Spinal cord (tissue), 10 donors: ENCODE results near the gene CD2. TPM values are rescaled to one million over a fixed set of nuclear protein-coding genes. Genes with fewer than 3 reads are reported as not detected.
"Not testable (repeated sequence)": the region's sequence is repeated elsewhere in the genome, so short reads cannot be mapped to it uniquely, and the experiment has no call there.

ENCODE experiments used
- DNase-seq, 6 donors: peaks; one replicate each; pipeline versions ENCODE4 v3.0.0 to v3.0.0-alpha.2; 2013 to 2015; ENCODE audit warnings: low spot score in 6 of 6, low read depth in 4 of 6
- H3K27ac ChIP-seq: one replicate; pipeline ENCODE4 v1.5.1; 2013; ENCODE audit warnings: low read depth, low read length, control low read depth
- H3K27me3 ChIP-seq: one replicate; pipeline ENCODE4 v1.6.1; 2013; ENCODE audit warnings: low read length; ENCODE audit not compliant: control insufficient read depth, insufficient read depth
- H3K36me3 ChIP-seq: one replicate; pipeline ENCODE4 v1.6.1; 2013; ENCODE audit warnings: low read length; ENCODE audit not compliant: control insufficient read depth, insufficient read depth
- H3K4me1 ChIP-seq: one replicate; pipeline ENCODE4 v1.6.1; 2013; ENCODE audit warnings: low read length; ENCODE audit not compliant: control insufficient read depth, insufficient read depth
- H3K4me3 ChIP-seq: one replicate; pipeline ENCODE4 v1.5.1; 2013; ENCODE audit warnings: low read depth, low read length, control low read depth
- H3K9me3 ChIP-seq: one replicate; pipeline ENCODE4 v1.6.1; 2013; ENCODE audit warnings: low read length; ENCODE audit not compliant: control insufficient read depth, insufficient read depth
- WGBS: methylation state at CpG from one replicate; pipeline ENCODE4 v1.1.5; 2013; ENCODE audit warnings: missing lambda C conversion rate; ENCODE audit not compliant: insufficient coverage; 5-methylcytosine and 5-hydroxymethylcytosine counted together
- polyA plus RNA-seq, 2 donors: library from polyadenylated mRNA; unstranded; fragments of 120-200 nt; gene quantifications; one replicate each; pipeline ENCODE4 v1.2.1, GENCODE V29; 2013; ENCODE audit not compliant: insufficient read length in 2 of 2
- total RNA-seq, 2 donors: library from RNA; depleted of rRNA in 1 of 2; stranded (reverse); fragments of 120-200 nt in 1 of 2; fragments of >200 nt in 1 of 2; gene quantifications; one replicate each; pipeline versions ENCODE4 v1.2.3 to v1.2.4, GENCODE V29; 2013 to 2014
- donor health status: healthy.

Gene CD2
- total and polyA plus RNA-seq, 4 donors: not detected

DNA sequence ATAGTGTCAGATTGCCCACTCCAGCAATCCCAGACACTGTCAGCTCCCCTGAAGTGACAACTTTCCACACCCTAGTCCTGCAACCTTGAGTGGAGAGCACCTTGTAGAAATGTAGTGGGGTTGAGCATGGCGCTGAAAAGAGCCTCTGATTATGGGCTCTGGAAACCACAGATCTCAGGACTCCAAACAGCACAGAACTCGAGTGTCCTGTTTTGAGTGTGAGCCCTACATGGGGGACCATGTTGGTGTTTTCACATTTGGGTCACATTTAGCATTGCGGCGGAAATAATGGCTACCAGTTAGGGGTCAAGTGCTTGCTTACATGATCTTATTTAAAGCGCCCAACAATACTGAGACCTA lies 4.2 kb downstream of the CD2 start:
- H3K27me3 ChIP-seq, H3K27ac ChIP-seq, H3K9me3 ChIP-seq, DNase-seq, H3K4me1 ChIP-seq, H3K4me3 ChIP-seq, H3K36me3 ChIP-seq: not testable (repeated sequence)
- WGBS: 100% methylated on average over 2 of the region's 5 CpGs

DNA sequence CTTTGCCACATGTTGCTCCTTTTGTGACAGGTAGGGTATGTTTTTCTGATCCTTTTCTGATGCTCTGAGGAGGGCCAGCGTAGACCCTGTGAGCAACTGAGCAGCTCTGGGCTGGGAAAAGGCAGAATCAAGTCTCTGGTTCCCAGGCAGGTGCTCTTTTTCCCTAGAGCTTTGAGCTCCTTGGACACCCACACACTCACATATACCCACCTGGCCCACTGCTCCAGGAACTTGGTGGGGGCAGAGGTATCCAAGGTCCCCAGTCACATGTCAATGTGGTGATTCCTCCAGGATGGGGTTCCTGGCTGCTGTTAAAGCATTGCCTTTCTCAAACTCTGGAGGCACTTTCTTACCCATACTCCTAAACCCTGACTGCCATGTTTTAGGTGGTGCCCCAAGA lies 5.4 kb downstream of the CD2 start:
- no peaks in the 10 kb centered on the region for H3K9me3 ChIP-seq
- no peaks in the 10 kb centered on the region for H3K27me3 ChIP-seq
- H3K4me3 ChIP-seq: no peak overlapping the region
- peaks cover 8% of the 10 kb centered on the region for H3K4me1 ChIP-seq
- H3K27ac ChIP-seq: no peak overlapping the region
- no peaks in the 10 kb centered on the region for H3K36me3 ChIP-seq
- no peak for DNase-seq
- WGBS: 100% methylated on average over 1 of the region's 1 CpG

GRCh38 chr1:116760487-116760886 lies 6.3 kb downstream of the CD2 start:
- no peaks in the 10 kb centered on the region for H3K27me3 ChIP-seq
- H3K27ac ChIP-seq: no peak overlapping the region
- H3K36me3 ChIP-seq: no peaks in the 10 kb centered on the region
- 93% methylated on average over 3 of the region's 3 CpGs for WGBS
- H3K4me3 ChIP-seq: no peak overlapping the region
- DNase-seq: no peak
- H3K4me1 ChIP-seq: peaks cover 8% of the 10 kb centered on the region
- H3K9me3 ChIP-seq: no peaks in the 10 kb centered on the region

GRCh38 chr1:116760996-116761665 lies 6.9 kb downstream of the CD2 start:
- Histone ChIP-seq H3K4me3 (no peak overlapping the region), H3K9me3 (no peaks in the 10 kb centered on the region), H3K4me1 (peaks cover 8% of the 10 kb centered on the region), H3K27me3 (no peaks in the 10 kb centered on the region), H3K36me3 (no peaks in the 10 kb centered on the region), H3K27ac (no peak overlapping the region)
- no peak for DNase-seq
- 95% methylated on average over 4 of the region's 4 CpGs for WGBS

GRCh38 chr1:116762281-116762680 lies 8.1 kb downstream of the CD2 start:
- no peak overlapping the region for H3K27ac ChIP-seq
- H3K9me3 ChIP-seq: no peaks in the 10 kb centered on the region
- DNase-seq: no peak
- no peaks in the 10 kb centered on the region for H3K36me3 ChIP-seq
- 100% methylated on average over 2 of the region's 2 CpGs for WGBS
- no peak overlapping the region for H3K4me3 ChIP-seq
- no peaks in the 10 kb centered on the region for H3K27me3 ChIP-seq
- peaks cover 8% of the 10 kb centered on the region for H3K4me1 ChIP-seq

GRCh38 chr1:116762781-116763115 lies 8.5 kb downstream of the CD2 start:
- H3K36me3 ChIP-seq: no peaks in the 10 kb centered on the region
- no peaks in the 10 kb centered on the region for H3K9me3 ChIP-seq
- H3K4me1 ChIP-seq: peaks cover 8% of the 10 kb centered on the region
- WGBS: 45% methylated on average over 3 of the region's 3 CpGs
- no peak overlapping the region for H3K4me3 ChIP-seq
- DNase-seq: no peak
- peak overlapping the region; percentile 53 for H3K27ac ChIP-seq
- H3K27me3 ChIP-seq: no peaks in the 10 kb centered on the region

DNA sequence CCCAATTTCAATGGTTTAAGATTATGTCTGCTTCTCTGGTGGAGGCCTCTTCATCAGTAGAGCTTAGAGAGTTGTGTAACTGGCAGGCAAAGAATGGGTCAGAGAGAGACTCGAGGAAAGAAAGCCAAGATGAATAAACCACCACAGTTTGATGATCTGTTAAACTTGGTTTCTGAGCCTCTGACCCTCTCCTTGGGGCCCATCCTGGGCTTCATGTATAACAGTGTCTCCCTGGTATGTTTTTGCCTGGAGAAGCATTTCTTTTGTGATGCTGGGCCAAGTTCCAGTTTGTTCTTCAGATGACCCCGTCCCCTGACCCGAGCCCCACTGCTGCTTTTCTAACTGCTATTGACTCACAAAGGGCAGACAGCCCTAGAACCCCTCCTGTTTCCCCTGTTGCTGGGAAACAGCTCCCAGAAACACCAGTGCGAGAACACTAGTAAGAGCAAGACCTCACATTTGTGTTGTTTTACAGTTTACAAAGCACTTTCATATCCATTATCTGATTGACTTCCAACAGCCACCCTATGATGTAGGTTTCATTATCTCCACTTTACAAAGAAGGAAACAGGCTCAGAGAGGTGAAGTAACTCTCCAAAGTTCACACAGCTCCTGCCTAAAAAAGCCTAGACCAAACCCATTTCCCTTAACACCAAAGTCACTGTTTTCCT lies 9.0 kb downstream of the CD2 start:
- no peaks in the 10 kb centered on the region for H3K36me3 ChIP-seq
- no peak overlapping the region for H3K4me3 ChIP-seq
- no peaks in the 10 kb centered on the region for H3K27me3 ChIP-seq
- H3K27ac ChIP-seq: peak overlapping the region; percentile 53
- H3K4me1 ChIP-seq: peaks cover 8% of the 10 kb centered on the region
- peak in 3 of 6 donors; percentile 8 to 81 (median 11) for DNase-seq
- 19% methylated on average over 3 of the region's 4 CpGs for WGBS
- H3K9me3 ChIP-seq: no peaks in the 10 kb centered on the region

DNA sequence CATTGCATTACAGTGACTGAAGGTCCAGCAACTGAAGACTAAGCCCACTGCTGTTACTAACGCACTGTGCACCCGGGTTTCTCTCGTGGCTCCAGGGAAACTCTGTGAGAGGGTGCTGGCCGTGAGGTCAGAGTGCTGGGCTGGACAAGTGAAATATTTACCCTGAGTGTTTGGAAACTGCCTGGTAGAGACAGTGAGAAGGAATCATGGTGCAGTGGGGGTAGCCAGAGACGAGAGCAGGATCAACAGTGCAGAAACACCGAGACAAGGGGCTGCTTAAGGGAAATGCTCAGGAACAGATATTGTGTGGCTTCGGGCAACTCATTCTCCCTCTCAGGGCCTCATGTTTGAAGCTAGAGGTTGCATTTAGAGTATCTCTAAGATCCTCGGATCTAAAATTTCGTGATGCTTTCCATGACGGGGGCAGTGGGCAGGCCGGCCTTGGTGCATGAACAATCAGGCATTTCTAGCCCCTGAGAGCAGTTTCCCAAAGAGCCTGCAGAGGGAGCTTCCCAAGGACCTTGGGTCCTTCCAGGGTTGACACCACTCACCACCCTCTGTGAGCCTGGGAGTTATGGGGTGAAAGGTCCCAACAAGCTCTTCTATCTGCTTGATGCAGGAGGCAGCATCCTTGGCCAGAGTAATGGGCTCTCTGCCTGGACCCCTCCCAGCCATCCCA lies 9.7 kb downstream of the CD2 start:
- no peak overlapping the region for H3K4me3 ChIP-seq
- no peaks in the 10 kb centered on the region for H3K9me3 ChIP-seq
- peaks cover 8% of the 10 kb centered on the region for H3K4me1 ChIP-seq
- 81% methylated on average over 11 of the region's 11 CpGs for WGBS
- H3K27ac ChIP-seq: peak overlapping the region; percentile 22
- H3K36me3 ChIP-seq: no peaks in the 10 kb centered on the region
- no peaks in the 10 kb centered on the region for H3K27me3 ChIP-seq
- peak in 1 of 6 donors; percentile 24 for DNase-seq

- Histone ChIP-seq H3K4me3 (no peak overlapping the region), H3K4me1 (peaks cover 8% of the 10 kb centered on the region), H3K27ac (no peak overlapping the region), H3K27me3 (no peaks in the 10 kb centered on the region), H3K36me3 (no peaks in the 10 kb centered on the region), H3K9me3 (no peaks in the 10 kb centered on the region)
- WGBS: 100% methylated on average over 3 of the region's 5 CpGs
- DNase-seq: no peak
Observed at GRCh38 chr1:116764466-116764898, 10.3 kb downstream of the CD2 start.
